ENCODE results near the gene RUNX3. TPM values are rescaled to one million over a fixed set of nuclear protein-coding genes. Genes with fewer than 3 reads are reported as not detected.

The RUNX3 gene
- total RNA-seq, 1 experiment from 2014 or later, result 1.5 TPM

GRCh38 chr1:24931468-24932231 lies 1.6 kb upstream of the RUNX3 start (continued):
- TF ChIP-seq IRF1 (CRISPR knock-in tag; IDR thresholded peaks at IDR 0.05) (peak; percentile 91), ZNF423 (CRISPR knock-in tag; IDR thresholded peaks at IDR 0.05) (no peak), GTF2I (CRISPR knock-in tag; conservative IDR thresholded peaks at IDR 0.05) (no peak), ZBTB21 (CRISPR knock-in tag; IDR thresholded peaks at IDR 0.05; ENCODE audit: borderline replicate concordance) (no peak), EMX1 (CRISPR knock-in tag; IDR thresholded peaks at IDR 0.05) (no peak)

GRCh38 chr1:24931146-24931467 lies 1.0 kb upstream of the RUNX3 start:
- H3K4me3 Mint-ChIP-seq, result peak overlapping the region; percentile 71
- ChIA-PET POLR2A (no interaction called here), CTCF (interaction anchor here (1.0 to 4.3 kb wide), 8 partner anchors 21 to 107 kb away, joined by 3 to 27 read pairs (median 12); no protein-coding TSS in a partner anchor)

GRCh38 chr1:24929398-24930259 lies 447 bp downstream of the RUNX3 start:
- ChIA-PET CTCF (interaction anchor here (0.7 to 4.3 kb wide), 9 partner anchors 19 to 608 kb away, joined by 3 to 52 read pairs (median 7); no protein-coding TSS in a partner anchor), POLR2A (interaction anchor here (0.6 to 0.9 kb wide), 3 partner anchors 19 to 283 kb away, joined by 3 read pairs; no protein-coding TSS in a partner anchor)
- peak; percentile 58 for DNase-seq (ENCODE audit: low spot score)
- no peaks in the 10 kb centered on the region for H3K9me3 Mint-ChIP-seq
- no peaks in the 10 kb centered on the region for H3K36me3 Mint-ChIP-seq
- peaks cover 91% of the 10 kb centered on the region for H3K27me3 Mint-ChIP-seq (ENCODE audit: low read depth)
- H3K4me1 Mint-ChIP-seq, result peaks cover 63% of the 10 kb centered on the region
- H3K27ac Mint-ChIP-seq, result no peak overlapping the region
- peak overlapping the region; percentile 70 for H3K4me3 Mint-ChIP-seq
- ATAC-seq, result peak; percentile 1; the same call in 1 of the 2 replicates
- TF ChIP-seq NR3C1 (CRISPR knock-in tag; conservative IDR thresholded peaks at IDR 0.05; ENCODE audit: low read depth) (0 out of 2 replicates have a peak, but pooled peaks have one; percentile 46), NR1H2 (CRISPR knock-in tag; IDR thresholded peaks at IDR 0.05) (no peak), MAX (CRISPR knock-in tag; IDR thresholded peaks at IDR 0.05) (peak; percentile 26; the same call in 1 of the 2 replicates), HMGXB4 (CRISPR knock-in tag; IDR thresholded peaks at IDR 0.05) (peak; percentile 55; the same call in 1 of the 2 replicates), ARID4B (CRISPR knock-in tag; IDR thresholded peaks at IDR 0.05; ENCODE audit: borderline replicate concordance) (peak; percentile 43; the same call in 1 of the 2 replicates), E2F4 (CRISPR knock-in tag; IDR thresholded peaks at IDR 0.05; ENCODE audit: borderline replicate concordance, low read depth) (no peak), ATF2 (CRISPR knock-in tag; IDR thresholded peaks at IDR 0.05; ENCODE audit: borderline replicate concordance, low read depth) (no peak), KAT7 (CRISPR knock-in tag; IDR thresholded peaks at IDR 0.05; ENCODE audit: borderline replicate concordance) (peak; percentile 36; the same call in 1 of the 2 replicates), FOXK1 (CRISPR knock-in tag; IDR thresholded peaks at IDR 0.05) (peak; percentile 65), ZNF423 (CRISPR knock-in tag; IDR thresholded peaks at IDR 0.05) (no peak), PRRX2 (CRISPR knock-in tag; IDR thresholded peaks at IDR 0.05) (no peak), FOXP4 (CRISPR knock-in tag; IDR thresholded peaks at IDR 0.05) (no peak), RELA (CRISPR knock-in tag; IDR thresholded peaks at IDR 0.05; ENCODE audit: borderline replicate concordance) (no peak)

More at GRCh38 chr1:24931146-24931467, 1.0 kb upstream of the RUNX3 start:
- H3K4me1 Mint-ChIP-seq, result peaks cover 66% of the 10 kb centered on the region
- peaks cover 91% of the 10 kb centered on the region for H3K27me3 Mint-ChIP-seq (ENCODE audit: low read depth)
- H3K36me3 Mint-ChIP-seq, result no peaks in the 10 kb centered on the region
- no peak for TF ChIP-seq JAZF1 (CRISPR knock-in tag; IDR thresholded peaks at IDR 0.05)
- no peak for TF ChIP-seq KAT7 (CRISPR knock-in tag; IDR thresholded peaks at IDR 0.05; ENCODE audit: borderline replicate concordance)
- H3K27ac Mint-ChIP-seq, result no peak overlapping the region
- no peak for DNase-seq (ENCODE audit: low spot score)
- no peaks in the 10 kb centered on the region for H3K9me3 Mint-ChIP-seq
- no peak for ATAC-seq

All from WTC11 (cell line).